NB4 (cell line): Measurements from ENCODE around the gene CALCOCO2.

ENCODE experiments used
- CTCF ChIP-seq: IDR thresholded peaks from one replicate; pipeline ENCODE4 v1.5.1; 2012; ENCODE audit warnings: low read depth, low read length
- MYC ChIP-seq: IDR thresholded peaks from 2 replicates; pipeline ENCODE4 v1.6.1; 2011; ENCODE audit warnings: low read depth, low read length
- POLR2A ChIP-seq: IDR thresholded peaks from 2 replicates; pipeline ENCODE4 v1.6.1; 2011; ENCODE audit warnings: mild to moderate bottlenecking; ENCODE audit not compliant: insufficient read length; ENCODE audit errors: extremely low read depth
- TF ChIP-seq, protein P1 (sequence below): IDR thresholded peaks from 2 replicates; pipeline ENCODE4 v1.6.1; 2011; ENCODE audit warnings: low read depth, low read length

GRCh38 chr17:48901241-48901640 is 70.4 kb downstream of the CALCOCO2 start:
- TF ChIP-seq POLR2A (no peak), CTCF (no peak), MYC (no peak)
- TF ChIP-seq, protein P1, sequence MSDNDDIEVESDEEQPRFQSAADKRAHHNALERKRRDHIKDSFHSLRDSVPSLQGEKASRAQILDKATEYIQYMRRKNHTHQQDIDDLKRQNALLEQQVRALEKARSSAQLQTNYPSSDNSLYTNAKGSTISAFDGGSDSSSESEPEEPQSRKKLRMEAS = no peak
